Measurements from ENCODE around the gene SHANK3. TPM values are rescaled to one million over a fixed set of nuclear protein-coding genes. Genes with fewer than 3 reads are reported as not detected.

SHANK3 gene
- total and polyA plus RNA-seq, 4 donors = 1.1 to 10.0 (median 5.8) TPM

- Histone ChIP-seq H3K9me3 (ENCODE audit: control insufficient read depth in 4 of 4, low read length in 3 of 4) (no peaks in the 10 kb centered on the region), H3K4me3 (ENCODE audit: low read depth in 1 of 3, low read length in 3 of 3) (no peak overlapping the region), H3K27ac (ENCODE audit: low read depth in 1 of 2, low read length in 2 of 2) (no peak overlapping the region), H3K27me3 (ENCODE audit: control insufficient read depth in 4 of 4, insufficient read depth in 4 of 4, low read length in 3 of 4) (no peaks in the 10 kb centered on the region), H3K4me1 (ENCODE audit: control insufficient read depth in 4 of 4, insufficient read depth in 4 of 4, low read length in 3 of 4) (peaks cover 14 to 67% (median 50%) of the 10 kb centered on the region in 4 donors), H3K9ac (ENCODE audit: low read depth in 1 of 2, low read length in 2 of 2) (no peak overlapping the region), H3K36me3 (ENCODE audit: control insufficient read depth in 4 of 4, insufficient read depth in 3 of 4, low read depth in 1 of 4, low read length in 3 of 4) (peaks cover 0 to 14% (median 7%) of the 10 kb centered on the region in 4 donors)
- 73% methylated on average over 7 of the region's 7 CpGs for WGBS
- no peak for DNase-seq (ENCODE audit: low spot score)
- TF ChIP-seq JUND (IDR thresholded peaks at IDR 0.05) (no peak), EGR1 (IDR thresholded peaks at IDR 0.05; ENCODE audit: low read depth in 2 of 2) (no peak), HNF4A (conservative IDR thresholded peaks at IDR 0.05) (no peak), NR2F2 (IDR thresholded peaks at IDR 0.05) (no peak), ZBTB33 (IDR thresholded peaks at IDR 0.05) (no peak), CTCF (IDR thresholded peaks at IDR 0.05; ENCODE audit: low read depth, low read length, missing input control) (no peak), REST (IDR thresholded peaks at IDR 0.05) (no peak)
These were observed 29.6 kb downstream of the SHANK3 start for GRCh38 chr22:50702261-50702671.

GRCh38 chr22:50702821-50703725 is 30.4 kb downstream of the SHANK3 start:
- DNase-seq (ENCODE audit: low spot score) = no peak
- 91% methylated on average over 20 of the region's 20 CpGs for WGBS
- TF ChIP-seq EGR1 (IDR thresholded peaks at IDR 0.05; ENCODE audit: low read depth in 2 of 2) (no peak), MAX (IDR thresholded peaks at IDR 0.05) (no peak), CTCF (IDR thresholded peaks at IDR 0.05; ENCODE audit: low read depth, low read length, missing input control) (no peak), ZBTB33 (IDR thresholded peaks at IDR 0.05) (no peak), GABPA (IDR thresholded peaks at IDR 0.05 in 1 of 2, conservative IDR thresholded peaks at IDR 0.05 in 1 of 2) (no peak), RAD21 (IDR thresholded peaks at IDR 0.05) (no peak), YY1 (IDR thresholded peaks at IDR 0.05) (no peak), FOXA1 (IDR thresholded peaks at IDR 0.05) (no peak), REST (IDR thresholded peaks at IDR 0.05) (no peak), HNF4G (IDR thresholded peaks at IDR 0.05) (no peak)

More at GRCh38 chr22:50702821-50703725, 30.4 kb downstream of the SHANK3 start:
- Histone ChIP-seq H3K36me3 (ENCODE audit: control insufficient read depth in 4 of 4, insufficient read depth in 3 of 4, low read depth in 1 of 4, low read length in 3 of 4) (peaks cover 0 to 15% (median 7%) of the 10 kb centered on the region in 4 donors), H3K27ac (ENCODE audit: low read depth in 1 of 2, low read length in 2 of 2) (no peak overlapping the region), H3K9ac (ENCODE audit: low read depth in 1 of 2, low read length in 2 of 2) (no peak overlapping the region), H3K4me1 (ENCODE audit: control insufficient read depth in 4 of 4, insufficient read depth in 4 of 4, low read length in 3 of 4) (peaks cover 14 to 64% (median 48%) of the 10 kb centered on the region in 4 donors), H3K9me3 (ENCODE audit: control insufficient read depth in 4 of 4, low read length in 3 of 4) (no peaks in the 10 kb centered on the region), H3K27me3 (ENCODE audit: control insufficient read depth in 4 of 4, insufficient read depth in 4 of 4, low read length in 3 of 4) (no peaks in the 10 kb centered on the region), H3K4me3 (ENCODE audit: low read depth in 1 of 3, low read length in 3 of 3) (no peak overlapping the region)

Data from liver (tissue), 9 donors.